HG02885 (cell line): ENCODE data around the gene KLF15.

ENCODE experiments used
- ATAC-seq: cut with Tn5 transposase; IDR thresholded peaks from one replicate; pipeline ENCODE4 v1.9.1; 2021; ENCODE audit warnings: mild to moderate bottlenecking; ENCODE audit not compliant: unreplicated experiment, poor library complexity

KLF15 gene

DNA sequence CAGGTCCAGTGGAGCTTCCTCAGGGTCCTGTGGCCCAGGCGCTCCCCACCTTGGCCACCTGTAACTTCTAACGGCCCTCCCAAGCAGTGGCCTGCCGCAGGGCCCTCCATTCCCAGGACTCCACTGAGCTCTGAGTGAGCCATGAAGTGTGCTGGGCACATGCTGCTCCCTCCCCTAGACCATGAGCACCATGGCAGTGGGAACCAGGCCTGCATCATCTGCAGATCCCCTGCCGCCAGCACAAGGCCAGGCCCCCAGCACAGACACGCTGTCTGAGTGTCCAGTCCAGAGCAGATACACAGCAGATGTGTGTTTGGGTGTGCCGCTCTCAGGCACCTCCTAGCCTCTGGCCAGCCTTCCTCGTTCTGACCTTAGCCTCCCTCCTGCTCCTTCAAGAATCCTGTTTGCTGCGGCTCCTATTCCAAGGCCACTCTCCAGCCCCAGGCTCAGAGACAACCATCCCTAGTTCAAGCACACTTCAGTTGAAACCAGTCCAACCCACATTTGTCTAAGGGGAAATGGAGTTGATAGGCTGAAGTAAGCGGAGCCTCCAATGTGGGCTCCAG is 7.0 kb upstream of the KLF15 start:
- no peak for ATAC-seq

DNA sequence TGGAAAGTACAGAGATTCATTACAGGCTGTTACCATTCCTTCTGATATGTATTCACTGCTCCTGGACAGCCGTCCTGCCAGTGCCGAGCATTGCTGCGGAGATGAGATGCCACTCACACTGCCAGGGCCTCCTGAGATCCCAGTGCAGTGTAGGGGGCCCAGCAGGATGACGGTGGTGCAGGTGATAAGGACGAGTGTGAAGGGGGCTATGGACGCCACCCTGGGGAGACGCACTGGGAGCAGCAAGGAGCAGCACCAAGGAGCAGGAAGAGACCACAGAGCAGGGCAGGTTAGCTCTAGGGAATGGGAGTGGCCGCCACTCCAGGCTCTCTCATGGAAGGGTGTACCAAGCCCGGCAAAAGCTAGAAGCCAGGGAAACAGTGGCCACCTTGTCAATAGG is 4.0 kb upstream of the KLF15 start:
- no peak for ATAC-seq

DNA sequence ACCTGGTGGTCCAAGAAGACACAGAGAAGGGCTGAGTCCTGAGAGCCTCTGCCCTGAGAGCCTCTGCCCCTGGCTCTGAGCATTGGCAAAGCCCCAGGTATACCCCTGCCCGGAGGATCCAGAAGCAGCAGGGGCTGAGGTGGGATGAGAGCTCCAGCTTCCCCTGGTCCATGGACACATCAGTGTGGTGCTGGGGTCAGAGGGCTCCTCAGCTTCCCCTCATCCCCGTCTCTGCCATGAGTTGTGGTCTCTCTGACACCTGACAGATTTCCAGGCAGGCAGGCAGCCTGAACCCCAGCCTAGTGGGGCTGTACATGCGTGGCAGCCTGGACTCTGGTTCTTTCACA is 3.5 kb upstream of the KLF15 start:
- no peak for ATAC-seq

DNA sequence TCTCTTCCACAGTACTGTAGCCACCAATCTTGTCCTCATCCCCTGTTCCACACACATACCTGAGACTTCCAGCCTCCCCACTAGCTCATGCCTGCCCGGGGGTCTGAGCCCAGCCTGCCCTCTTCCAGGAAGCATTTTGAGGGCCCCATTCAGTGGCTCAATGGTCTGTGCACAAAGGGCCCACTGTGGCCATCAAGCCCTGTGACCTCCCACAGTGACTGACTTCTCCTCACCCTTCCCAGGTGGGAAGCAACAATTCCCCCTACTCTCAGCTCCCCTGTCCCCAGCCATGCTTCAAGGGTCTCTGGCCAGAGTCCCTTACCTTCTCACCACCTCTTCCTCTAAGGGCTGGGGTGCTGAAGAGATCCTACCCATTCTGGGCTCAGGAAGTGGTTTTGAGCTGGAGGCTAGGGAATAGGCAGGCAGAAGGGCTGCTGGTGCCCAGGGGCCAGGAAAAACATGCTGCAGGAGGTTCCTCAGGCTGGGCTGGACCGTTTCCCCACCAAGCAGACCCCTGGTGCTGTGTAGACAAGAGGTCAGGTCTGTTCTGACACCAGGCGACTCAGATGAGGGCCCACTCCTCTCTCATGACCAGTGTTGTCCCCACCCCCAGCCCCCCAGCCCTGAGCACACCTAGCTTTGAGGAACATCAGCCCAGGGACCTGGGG is 3.0 kb upstream of the KLF15 start:
- ATAC-seq, result no peak

DNA sequence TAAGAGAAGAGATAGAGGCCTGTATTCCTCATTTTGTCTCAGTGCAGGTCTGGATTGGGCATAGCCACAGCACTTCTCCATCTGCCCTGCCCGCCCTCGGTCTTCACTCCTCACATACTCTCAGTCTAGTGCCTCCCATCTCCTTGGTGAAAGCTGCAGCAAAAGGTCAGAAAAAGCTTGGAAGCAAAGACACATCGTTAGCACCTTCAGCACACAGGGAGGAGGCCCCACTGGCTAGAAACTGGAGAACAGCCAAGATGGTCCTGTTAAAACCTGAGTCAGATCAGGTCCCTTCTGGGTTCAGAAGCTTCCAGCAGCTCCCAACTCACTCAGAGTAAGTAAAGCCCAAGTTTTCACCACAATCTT is 1.6 kb upstream of the KLF15 start:
- ATAC-seq, result no peak

DNA sequence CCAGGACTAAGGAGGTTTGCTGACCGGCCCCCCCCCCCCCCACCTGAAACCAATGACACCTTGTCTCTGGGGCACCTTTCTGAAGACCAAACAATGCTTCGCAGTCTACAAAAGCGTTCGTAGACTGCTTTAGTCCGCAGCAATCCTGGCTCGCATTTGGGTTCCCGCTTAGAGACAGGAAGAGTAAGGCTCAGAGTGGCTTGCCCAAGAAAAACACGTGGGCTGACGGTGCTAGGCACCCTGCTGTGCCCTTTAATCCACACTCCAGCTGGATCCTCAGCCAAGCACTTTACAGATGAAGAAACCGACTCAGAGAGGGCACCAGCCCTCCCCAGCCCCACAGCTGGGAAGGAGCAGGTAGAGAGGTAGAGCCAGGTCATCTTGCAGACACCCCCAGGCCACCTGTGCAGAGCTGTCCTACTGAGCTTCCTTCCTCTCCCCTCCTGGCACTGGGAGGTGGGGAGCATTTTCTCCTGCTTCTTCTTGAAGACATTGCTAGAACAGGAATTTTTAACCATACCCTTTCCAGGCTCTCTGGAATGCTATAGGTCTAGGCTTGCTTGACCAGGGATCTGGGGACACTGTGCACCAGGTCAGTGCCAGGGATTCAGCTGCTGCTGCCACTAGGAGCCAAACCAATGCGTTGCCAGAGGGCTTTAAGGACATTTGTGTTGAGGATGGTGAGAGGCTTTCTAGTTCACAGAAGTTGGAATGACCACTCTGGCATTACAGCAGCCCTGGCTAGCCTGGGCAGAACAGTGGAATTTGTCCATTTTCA is 1.0 kb upstream of the KLF15 start:
- ATAC-seq, result no peak

DNA sequence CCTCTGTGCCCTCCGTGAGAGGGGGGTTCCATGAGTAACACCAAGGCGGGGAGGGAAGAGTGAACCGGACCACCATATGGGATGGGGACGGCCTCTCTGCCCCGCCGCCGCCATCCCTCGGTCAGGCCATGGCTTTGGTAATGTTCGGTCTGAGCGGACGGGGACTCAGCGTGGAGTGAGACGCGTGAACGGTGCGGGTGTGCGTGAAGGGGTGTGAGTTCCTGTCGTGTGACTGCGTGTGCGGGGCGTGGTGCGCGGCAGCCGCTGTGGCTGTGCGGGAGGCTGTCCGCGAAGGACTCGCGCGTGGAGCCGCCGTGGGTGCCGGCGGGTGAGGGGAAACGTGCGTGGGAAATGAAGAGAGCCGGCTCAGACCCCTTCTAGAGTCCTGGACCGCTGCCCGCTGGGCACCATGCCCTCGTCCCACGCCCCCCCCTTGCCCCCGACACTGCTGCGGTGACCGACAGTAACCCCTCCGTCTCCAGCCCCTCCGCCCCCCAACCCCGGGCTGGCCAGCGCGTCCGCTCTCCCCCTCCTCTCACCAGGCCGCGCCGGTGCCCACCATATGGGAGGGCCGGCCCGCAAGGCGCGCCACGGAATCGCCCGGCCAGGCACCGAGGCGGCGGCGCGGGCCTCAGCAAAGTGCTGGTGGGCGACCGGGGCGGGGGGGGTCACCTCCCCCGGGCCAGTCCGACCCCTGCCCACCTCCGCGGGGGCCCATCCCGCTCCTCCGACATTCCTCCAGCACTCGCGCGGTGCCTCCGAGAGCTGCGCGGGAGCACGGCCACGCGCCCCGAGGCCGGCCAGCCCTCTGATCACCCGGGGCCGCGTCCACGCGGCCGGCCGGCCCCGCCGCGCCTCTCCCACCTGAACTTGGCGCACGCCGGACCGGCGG is 589 bp downstream of the KLF15 start:
- ATAC-seq, result no peak

DNA sequence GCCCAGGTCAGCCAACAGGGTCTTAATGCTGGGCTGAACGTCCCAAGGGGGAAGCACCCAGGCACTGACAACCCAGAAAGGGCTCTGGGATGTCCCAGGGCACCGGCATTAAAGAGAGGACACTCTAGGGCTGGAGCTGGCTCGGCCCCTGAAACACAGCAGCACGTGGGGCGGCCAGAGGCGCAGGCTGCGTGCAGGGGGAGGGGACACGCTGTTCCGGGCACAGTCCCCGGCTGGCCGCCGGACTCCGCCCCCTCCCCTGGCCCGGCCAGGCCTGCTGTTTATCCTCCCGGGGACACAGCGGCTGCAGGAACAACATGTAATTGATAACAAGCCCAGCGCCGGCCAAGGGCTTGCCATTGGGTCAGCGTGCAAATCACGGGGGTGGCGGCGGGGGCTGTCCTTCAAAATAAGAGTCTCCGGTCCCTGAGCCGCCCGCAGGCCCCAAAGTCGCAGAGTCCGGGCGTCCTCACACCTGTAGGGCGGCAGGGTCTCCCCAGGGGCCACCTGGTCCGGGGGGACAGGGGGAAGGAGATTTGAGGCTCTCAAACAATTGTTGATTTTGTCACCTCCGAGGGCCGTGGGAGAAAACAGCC is 1.3 kb downstream of the KLF15 start:
- ATAC-seq, result no peak

DNA sequence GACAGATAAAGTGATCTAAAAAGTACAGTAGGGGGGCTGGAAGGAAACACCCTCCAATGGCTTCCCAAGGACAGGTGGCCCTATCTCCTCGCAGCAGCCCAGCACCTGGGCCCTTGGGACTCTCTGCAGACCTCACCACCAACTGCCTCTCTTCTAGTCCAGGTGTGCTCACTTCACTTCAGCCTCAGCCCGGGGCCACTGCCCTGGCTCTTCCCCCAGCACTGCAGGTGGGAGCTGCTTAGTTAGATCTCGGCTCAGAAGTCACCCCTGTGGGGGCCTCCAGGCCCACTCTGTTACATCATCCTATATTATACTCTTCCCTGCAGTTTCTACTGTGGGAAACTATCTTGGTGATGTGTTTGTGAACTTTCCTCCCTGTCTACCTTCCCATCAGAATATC is 2.0 kb downstream of the KLF15 start:
- ATAC-seq, result no peak

DNA sequence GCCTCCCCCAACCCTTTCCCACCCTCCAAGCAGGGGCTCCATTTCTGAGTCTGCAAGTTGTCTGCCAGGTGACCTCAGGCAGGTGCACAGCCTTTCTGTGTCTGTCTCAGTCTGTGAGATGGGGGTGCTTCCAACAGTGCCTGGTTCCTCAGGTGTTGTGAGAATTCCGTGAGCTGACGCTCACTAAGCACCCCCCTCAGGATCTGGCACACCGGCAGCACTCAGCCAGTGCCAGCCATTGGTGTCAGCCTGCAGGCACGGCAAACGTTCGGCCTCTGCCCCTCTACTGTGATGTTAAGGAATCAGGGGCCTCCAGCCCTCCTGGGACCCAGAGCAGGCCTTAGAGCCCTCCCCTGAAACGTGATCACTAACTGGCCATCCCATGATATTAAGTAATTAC is 2.4 kb downstream of the KLF15 start:
- no peak for ATAC-seq

DNA sequence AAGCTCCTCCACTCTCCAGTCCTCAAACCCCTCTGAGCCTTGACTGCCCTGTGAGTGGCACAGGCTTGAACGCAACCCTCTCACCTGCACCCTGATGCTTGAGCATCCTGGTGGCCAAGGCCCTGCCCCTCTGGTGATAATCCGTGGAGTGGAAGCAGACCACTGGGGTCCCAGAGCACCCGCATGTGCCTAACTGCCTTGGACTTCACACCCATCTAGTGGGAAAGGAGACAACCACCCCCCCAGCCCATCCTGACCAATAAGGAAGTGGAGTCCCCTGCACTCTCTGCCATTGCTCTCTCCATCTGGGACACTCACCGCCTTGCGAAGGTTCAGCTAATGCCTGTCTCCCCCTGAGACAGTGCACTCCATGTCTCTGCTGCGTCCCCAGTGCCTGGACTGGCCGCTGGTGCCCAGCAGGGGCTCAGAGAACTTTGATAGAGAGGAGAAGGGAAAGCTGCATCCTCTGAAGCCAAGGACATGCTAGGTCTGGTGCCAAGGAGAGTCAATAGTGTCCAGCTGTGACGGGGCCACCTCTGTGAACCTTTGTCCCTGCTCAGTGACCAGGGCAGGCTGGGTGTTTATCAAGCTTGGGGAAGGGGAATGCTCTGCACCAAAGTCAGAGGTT is 3.4 kb downstream of the KLF15 start:
- no peak for ATAC-seq

DNA sequence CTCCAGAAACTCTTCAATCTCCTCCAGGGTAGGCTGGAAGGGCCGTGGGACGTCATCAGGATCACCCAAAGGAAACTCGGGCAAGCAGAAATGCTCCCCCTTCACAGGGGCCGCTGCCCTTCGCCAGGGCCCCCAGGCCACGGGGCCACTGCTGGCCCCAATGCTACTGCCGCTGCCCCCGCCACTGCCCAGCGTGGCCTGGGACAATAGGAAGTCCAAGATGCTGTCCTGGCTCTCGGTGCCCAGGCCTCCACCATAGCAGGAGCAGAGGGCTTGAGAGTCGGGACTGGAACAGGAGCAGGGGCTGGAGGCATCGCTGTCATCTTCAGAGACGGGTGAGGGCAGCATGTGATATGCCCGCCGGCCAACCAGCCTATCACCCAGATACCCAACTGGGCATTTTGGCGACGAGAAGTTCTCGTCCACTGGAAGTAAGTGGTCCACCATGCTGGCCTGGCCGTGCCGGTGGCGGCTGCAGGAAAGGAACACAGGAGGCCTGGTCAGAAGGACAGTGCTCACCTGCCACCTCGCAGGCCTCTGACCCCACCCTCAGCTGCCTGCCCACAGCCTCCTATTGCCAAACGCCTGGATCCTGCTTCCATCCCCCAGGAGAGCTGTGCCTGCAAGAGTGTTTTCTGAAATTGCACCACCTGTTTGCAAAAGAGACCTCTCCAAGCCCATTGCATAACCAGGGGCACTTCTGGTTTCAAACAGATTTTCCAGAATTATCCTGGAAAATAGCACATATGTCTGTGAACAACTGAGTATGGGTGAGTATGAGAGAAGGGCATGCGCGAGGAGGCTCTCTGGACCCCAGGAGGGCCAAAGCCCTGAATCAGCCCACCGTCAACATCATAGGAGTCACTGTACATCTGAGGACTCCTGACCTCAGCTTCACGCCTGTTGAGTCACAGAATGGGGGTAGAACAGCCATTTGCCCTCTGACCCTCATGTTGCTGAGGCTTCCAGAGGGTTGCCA is 4.4 kb downstream of the KLF15 start:
- no peak for ATAC-seq

DNA sequence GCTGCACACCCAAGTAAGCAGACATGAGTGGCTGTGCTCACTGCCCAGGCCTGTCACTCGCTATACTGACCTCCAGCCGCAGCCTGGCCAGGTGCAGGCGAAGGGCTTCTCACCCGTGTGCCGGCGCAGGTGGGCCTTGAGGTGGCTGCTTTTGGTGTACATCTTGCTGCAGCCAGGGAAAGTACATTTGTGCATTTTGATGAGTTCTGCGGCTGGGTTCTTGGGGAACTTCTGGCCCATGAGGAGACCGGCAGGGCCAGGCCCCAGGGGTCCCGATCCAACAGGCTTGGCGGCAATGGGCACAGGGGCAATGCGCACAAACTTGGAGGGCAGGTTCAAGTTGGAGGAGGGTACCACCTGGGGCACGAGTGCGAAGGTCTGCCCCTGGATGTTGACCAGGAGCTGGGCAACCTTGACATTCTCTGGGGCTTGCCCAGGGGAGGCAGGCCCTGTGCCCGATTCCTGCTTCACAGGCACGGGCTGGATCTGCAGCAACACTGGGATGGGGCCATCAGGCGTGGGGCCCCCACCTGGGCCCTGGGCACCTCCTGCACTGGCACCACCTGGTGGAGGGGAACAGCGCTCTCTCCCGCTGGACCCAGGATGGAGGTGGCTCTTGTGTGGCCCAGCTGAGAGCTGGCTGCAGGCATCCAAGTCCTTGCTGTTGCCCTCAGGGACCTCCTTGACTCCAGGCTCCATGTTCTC is 5.3 kb downstream of the KLF15 start:
- no peak for ATAC-seq

DNA sequence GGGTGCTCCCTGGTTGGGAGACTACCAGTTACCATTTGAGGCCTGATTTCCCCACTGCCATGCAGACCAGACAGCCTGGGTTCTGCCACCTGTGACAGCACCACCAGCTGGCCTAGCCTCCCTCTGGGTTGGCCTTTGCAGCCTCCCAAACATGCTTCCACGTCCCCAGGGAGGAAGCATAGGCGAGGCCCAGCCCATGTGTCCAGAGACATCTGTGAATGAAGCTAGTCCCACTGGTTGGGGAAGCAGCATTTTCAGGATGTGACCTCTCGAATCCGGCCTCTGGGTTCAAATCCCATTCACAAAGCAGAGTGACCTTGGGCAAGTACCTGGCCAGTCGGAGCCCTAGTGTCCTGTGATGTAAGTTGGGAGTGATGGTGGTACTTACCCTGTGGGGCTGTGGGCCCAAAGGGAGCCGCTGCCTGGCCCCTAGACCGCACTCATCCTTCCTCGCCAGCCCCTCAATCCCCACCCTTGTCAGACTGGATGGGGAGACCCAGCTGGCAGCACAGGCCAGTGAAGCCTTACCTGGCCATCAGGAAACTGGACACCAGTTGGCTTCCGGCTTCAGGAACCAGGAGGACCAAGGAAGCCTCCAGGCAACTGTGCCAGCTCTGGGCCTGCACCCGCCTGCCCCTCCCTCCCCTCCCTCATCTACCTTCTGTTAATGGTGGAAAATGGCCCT is 6.0 kb downstream of the KLF15 start:
- no peak for ATAC-seq

DNA sequence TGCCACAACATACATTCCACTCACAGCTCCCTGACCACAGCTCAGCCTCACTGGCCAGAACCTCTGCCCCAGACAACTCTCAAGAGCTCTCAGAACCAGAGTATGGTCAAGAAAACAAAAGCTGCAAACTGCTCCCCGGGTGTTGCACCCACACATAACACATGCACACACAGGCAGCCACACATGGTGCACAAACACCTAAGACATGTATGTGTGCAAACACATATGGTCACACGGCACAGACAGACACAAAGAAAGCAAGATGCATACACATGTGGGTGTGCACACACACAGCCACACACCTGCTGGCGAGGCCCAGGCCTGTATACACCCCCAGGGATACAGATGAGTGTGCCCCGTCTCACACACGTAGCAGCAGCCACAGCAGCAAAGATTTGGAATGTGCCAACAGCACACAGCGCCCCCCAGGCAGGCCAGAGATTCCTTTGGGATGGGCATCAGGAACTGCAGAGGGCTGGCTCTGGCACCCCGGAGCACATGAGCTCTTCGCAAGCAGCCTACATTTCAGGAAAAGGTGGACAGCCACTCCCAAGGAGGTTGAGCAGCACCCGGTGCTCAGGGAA is 6.6 kb downstream of the KLF15 start:
- ATAC-seq, result no peak

DNA sequence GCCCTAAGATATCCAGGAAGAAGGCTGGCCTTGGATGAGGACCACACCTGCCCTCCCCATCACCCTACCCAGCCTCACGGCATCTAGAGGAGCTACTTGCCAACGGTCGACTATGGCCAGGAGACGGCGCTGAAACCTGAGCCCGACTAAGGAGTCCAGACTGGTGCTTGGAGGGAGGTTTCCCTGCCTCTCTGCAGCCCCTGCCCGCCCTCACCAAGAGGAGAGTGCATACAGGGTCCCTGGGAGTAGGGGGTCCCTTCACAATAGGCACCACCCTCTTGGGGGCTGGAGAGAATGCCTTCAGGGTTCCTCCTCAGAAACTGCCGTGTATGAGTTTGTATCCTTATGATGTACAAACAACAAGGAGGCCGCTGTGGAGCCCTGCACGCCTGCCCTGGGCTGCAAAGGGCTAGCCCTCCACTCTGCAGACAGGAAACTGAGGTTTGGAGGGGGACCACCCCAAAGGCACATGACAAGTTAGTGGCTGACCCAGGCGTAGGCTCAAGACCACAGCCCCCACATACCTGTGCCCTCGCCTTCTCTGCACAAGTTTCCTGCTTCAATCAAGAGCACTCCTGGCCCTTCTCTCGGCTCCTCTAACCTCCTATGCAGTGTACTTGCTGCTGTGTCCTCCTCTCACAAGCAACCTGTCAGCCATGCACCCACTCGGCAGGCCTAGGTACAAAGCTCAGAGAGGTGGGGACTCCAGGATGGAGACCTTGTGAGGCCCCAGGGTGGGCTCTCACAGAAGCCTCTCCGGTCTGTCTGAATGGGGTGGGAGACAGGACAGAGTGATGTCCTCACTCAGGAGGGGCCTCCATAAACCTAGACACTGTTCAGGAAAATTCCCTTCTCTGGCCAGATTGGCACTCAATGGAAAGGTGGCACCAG is 7.4 kb downstream of the KLF15 start:
- no peak for ATAC-seq

DNA sequence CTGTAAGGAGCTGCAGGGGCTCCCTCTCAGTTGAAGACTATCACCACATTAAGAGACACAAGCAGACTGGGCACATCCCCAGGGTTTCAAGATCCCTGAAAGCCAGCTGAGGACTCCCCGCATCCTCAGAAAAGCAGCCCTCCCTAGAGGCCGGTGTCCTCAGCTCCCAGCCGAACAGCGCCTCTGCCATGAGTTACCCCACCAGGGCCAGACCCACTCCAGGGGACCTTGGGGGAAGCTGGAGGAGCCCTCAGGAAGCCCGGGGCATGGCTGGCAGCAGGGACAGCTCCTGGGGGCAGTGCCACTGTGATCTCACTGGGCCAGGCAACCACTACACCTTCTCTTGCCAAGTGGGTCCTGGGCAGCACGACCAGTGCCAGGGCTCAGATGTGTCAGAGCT is 8.1 kb downstream of the KLF15 start:
- no peak for ATAC-seq
